AML-193 (cell line): Measurements from ENCODE around the gene NXPH1.

Experiments used
- DNase-seq, 2 experiments: peaks; one replicate each; lab custom pipeline; 2025; lab: John Stamatoyannopoulos, UW

The NXPH1 gene

DNA sequence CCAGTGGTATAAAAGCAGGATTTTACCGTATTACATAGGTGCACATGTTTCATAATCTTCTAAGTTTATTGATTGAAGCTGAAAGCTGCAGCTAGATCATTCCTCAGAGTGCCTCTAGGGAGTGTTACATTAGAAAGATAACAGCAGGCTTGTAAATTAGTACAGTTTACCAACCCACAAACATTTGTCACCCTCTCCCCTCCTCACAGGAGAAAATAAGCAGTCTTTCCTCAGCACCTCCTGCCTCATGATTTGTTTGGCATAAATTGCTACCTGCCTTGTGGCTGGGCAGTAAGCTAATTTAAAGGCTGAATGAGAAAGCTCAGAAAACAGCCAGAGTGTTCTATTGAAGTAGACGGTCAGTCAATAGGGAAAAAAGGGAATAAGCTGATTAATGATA, 74.2 kb downstream of the NXPH1 start:
- no peak for DNase-seq

DNA sequence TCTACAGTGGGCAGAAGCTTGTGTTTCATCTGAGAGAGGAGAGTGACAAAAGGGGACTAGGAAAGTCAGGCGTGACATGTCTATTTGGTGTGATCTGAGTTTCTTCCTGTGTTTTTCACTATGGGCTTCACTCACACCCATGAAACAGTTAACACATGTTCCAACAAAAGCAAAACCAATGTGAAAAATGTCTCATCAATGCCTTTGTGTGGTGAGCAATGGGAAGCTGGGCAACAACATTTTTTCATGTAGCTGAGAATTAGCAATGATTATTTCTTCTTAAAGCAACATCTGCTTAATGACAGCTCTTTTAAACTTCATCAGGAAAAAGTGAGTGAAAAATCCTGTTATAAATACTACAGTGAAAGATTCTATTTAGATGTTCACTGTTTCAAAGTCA, 76.2 kb downstream of the NXPH1 start:
- no peak for DNase-seq

DNA sequence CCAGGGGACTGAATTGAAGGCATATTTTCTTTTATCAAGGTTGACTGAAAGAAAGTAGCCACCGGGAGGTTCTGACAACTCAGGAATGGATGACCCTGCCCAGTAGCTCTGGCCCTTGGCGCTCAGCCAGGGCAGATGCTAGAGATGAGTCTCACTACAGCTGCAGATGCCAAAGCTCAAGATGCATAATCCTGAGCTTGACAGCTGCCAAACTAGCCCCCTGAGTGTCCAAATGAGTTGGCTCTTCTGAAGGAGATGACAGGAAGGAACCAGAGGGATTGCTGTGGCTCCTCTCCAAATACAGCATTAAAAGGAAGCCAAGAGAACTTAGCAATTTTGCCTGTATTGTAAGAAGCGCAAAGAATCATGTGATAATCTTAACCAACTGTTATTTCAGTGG, 78.4 kb downstream of the NXPH1 start:
- no peak for DNase-seq

DNA sequence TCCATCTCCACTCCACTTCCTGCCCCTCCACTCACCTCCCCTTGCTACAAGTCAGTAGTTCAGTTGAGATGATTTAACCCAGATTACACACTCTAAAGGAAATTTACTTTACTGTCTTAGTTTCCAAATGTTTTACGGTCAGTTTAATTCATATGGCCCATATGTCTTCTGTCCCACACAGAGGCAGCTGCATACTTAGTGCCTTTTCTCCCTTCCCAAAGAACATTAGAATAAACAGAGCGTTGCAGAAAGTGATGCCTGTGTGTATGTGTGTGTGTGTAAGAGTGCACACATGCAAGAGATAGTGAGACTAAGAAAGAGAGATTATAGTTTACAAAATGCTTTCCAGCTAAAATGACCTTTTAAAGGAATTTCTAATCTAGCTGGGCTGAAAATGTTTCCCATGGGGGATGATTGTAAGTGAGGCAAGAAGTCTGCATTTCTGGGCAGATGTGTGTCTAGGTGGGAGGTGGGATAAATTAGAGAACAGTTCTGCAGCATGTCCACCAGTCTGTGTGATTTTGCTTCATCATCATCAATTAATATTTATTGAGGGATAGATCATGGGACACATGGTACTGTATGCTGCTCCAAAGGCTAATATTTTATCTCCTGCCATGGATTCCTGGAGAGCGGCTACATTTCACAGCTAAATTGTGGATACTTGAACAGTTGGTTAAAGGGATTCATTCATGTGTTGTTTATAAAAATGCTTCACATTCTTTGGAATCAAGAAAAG, 81.5 kb downstream of the NXPH1 start:
- no peak for DNase-seq

DNA sequence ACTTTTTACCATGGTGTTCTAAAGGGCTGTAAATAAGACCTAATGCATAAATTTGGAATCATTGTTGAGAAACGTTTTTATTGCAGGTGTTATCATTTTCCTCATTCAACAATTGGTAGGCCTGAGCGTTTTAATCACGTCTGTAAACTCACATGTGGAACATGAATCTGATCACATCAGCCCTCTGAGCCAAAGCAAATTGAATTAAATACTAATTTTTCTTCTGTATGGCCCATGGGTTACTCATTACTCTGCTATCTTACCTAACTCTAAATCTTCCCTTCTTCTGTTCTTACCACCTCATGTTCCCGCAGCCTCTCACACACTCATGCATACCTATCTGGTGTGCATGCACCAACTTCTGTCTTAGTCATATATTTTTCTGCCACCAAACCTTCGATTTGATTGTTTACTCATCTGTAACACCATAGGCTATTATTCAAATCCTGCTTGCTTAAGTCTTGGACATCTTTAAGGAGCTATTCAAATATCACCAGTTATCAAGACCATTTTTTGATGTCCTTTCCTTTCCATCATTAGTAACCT, 82.3 kb downstream of the NXPH1 start:
- DNase-seq, result no peak

DNA sequence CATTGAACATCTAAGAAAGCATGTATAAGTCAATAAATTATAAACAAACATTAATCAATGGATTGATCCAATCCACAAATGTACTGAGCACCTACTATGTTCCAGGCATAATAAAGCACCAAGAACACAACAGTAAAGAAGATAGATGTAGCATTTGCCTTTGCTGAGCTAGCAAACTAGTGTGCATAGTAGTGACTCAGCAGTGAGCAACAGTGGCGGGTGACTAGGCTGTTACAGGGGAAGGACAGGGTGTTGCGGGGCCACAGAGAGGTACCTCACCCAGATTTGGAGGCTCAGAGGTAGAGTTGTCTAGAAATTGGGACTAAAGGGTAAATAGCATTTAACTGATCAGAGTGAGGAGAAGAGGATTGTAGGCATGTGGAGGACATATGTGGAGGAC, 83.6 kb downstream of the NXPH1 start:
- no peak for DNase-seq

DNA sequence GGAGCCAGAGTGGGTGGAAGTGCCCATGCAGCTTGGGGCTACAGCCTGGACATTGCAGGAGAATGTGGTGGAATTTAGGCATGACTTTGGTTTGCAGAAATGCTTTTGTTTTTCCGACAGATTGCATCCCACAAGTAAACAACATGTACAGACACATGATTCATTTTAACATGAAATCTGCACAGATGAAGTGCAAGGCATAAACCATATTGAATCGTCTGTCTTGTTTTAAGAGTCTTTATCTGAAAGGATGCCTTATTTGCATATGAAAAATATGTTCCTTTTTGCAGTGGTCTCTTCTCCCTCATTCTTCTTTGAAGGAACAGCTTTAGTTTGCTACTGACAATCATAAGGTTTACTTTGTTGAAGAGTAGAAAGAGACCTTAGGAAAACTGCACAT, 94.9 kb downstream of the NXPH1 start:
- no peak for DNase-seq

DNA sequence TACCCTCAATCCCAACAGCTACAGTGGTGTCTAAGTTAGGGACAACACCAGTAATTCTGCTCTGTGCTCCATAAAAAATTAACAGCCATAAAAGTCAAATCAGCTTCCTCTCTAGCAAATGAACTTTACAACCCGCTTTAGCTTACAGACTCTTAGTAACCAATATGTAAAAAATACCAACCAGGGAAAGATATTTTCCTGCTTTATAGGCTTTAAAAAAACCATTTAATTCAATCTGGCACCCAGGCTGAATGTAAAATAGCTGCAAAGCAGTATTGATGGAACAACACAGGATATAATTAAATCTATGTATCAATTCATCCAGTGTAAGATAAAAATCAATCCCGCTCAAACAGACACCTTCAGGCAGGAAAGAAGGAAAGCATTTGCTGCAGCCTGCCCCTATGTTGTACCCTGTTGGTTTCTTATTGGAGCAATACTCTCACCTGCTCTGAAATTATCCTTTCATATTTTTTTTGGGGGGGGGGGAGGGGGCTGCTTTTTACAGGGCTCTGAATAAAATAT, 98.6 kb downstream of the NXPH1 start:
- no peak for DNase-seq

DNA sequence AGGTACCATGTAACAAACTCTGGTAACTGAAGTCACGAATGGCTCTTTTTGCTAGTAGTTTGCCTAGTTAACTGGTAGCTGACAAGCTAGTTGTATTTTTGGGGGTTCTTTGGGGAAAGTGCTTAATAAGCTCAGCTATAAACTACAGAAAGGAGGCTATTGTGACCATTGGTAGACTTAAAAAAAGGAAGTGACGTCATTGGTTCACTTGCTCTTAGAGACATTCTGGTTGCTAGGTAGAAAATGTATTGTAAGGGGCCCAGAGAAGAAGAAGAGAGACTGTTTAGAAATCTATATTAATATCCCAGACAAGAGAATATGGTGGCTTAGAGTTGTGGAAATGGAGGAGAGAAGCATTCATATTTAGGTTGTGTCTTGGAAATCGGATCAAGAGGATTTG, 103.0 kb downstream of the NXPH1 start:
- no peak for DNase-seq

DNA sequence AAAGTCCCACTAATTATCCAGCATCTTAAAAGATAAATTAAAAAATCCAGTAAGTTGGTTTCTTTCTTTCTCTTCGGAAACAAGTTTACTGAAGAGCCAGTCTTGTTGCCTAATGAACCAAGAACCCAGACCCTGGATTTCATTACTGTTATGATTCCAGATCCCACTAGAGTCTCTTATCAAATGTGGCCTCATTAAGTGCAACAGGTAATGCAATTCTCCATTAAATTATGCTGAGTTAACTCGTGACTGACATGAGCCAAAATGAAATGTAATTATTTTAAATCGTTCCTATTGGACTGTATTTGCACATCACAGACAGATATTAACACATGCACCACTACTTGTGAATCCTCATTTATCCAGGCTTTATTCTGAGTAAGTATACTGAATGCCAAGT, 115.6 kb downstream of the NXPH1 start:
- no peak for DNase-seq

DNA sequence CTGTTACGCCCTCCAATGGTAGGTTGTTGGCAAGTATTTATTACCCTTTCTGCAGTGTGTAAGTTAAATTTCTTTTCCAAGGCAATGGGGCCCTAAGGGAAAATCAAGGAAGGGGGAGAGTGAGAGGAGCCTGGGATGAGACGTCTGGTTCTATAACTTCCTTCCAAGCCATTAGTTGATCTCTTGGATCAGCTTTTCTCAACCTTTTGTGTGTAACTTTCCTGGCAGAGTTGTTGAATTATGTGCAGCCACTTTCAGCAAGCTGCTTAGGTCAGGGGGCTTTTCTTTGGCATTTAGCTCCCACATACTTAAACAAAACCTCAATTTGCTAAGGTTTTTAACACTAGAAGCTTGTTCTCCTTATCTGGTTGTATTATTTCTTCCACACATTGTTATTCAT, 127.1 kb downstream of the NXPH1 start:
- DNase-seq, result no peak

DNA sequence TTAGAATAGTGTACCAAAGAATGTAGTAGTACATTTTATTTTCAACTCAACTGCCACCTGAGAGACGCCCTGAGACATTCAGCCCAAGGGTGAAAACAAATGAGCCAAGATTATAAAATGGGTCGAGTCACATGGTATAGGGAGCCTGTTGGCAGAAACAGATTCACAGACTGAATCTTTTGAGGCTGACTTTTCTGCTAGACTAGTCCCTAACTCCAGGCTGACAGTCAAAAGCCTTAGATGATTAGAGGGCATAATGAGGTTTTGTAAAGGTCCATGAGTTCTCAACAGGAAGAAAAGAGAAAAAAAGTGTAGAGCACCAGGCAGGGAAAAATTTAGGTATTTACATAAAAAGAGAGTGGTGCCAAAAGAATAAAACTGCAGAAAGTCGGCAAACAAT, 128.0 kb downstream of the NXPH1 start:
- no peak for DNase-seq

DNA sequence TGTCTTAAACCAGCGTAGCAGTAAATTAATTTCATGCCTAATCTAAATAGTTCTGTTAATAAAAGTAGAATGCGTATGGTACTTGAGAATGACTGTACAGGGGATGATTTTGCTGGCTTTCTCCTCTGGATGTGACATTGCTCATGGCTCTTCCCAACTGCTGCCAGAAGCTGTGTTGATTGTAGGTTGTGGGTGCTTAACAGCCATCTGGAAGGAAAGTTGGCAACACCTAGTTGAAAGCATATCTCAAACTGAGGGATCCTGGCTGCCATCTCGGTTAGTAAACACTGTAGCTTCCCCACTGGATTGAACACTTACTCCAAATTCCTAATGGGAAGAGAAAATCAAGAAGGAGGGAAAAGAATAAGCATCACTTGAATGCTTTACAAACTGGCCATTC, 130.9 kb downstream of the NXPH1 start:
- DNase-seq, result no peak

DNA sequence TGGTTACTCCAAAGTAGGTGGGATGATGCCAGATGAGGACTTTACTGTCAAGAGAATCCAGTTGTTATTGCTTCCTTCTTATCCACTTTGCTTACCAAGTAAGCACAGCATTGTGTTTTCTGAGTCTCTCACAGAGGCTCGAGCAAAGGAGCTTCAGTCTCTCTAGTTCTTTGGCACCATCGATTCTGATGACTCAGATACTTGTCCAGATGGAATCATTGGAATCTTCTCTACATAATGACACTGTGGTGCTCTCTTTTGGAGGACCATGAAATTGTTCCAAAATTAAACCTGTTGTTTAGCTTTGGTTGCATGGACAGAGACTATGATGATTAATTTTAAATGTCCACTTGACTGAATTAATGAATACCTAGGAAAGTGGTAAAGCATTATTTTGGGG, 132.6 kb downstream of the NXPH1 start:
- DNase-seq, result no peak

DNA sequence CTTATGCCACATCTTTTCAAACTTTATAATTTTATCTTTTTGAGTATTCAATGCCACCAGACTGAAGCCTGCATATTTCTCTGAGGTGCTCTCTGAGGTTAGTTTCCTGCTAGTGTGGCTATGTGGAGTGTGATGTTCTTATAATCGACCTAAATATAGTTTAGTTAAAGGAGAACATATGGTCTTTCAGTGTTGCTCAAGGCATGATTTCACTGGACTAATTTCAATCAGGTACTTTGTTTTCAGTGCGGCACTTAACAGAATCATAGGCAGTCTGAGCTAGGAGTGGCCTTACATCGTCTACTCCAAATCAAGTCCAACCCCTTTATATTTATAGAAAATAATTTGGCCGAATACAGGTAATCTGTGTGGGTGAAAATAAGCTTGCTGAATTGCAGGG, 134.2 kb downstream of the NXPH1 start:
- no peak for DNase-seq

DNA sequence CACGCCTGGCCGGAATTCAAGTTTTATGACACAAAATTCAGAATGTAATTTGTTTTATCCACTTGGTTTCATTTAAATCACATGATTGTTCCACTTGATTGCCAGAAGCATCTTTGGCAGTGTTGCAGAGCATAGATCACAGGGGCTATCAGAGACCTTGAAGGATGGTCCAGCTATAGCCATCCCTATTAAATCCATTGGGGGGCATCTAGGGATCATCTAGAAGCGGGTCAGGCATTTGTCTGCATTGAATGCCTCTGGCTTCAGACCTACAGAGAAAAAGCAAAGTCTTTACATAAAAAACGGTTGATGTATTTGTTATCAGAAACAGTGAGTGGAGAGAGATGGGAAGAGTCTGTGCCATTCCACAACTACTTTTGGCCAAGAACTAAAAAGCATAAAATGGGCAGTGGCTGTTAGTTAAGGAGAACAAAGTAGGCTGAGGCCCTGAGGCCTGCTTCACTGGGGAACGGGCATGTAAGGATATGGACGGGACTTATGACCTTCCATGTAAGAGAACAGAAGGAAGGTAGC, 146.3 kb downstream of the NXPH1 start:
- no peak for DNase-seq

DNA sequence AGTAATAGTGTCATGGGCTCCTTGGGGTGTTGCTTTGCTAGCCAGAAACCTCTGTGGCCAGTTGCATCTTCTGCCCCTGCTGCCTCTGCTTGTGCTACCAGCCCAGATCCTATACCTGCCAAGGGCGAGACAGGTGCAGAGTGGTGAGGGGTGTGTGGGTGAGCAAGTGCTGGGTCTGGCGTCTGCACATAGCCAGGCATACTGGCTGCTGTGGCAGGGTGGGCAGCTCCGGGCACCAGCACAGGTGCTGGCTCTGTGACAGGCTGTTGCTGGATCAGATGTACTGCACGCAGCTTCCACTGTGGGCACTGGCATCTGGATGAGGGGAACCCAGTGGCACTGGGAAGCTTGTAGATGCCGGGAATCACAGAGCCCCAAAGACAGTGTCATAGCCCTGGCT, 148.4 kb downstream of the NXPH1 start:
- no peak for DNase-seq

DNA sequence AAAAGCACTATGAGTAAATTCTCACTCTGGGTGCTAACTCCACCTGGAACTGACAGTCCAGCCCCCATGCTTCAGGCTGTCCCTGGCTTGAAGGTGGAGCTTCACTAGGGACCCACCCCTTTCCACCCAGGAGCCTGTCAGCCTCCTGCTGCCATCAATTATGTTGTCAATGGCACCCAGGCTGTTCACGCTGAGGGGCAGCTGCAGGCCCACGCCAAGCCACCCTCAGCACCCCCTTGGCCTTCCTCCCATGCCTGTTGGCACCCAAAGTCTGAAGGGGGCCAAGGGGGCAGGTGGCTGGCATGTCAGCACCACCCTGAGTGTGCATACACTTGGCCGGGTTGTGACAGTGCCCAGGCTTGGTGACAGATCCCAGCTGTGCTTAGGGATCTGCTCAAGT, 149.3 kb downstream of the NXPH1 start:
- DNase-seq, result no peak

DNA sequence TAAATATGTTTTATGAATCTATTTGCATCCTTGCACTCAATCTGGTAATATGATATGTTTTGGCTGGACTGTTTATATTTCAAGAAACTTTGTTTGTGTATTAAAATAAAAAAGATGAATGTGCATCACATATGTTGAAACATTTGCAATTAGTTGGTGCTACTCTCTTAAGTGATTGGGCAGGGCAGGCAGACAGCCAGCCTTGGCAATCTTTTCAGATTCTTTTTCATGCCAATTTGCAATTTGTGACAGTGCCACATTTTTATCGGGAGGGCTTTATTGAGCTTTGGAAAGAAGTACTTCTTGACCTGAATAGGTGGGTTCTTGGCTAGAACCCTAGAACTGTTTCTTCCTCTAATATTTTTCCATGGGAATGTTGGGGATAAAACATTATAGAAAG, 152.2 kb downstream of the NXPH1 start:
- DNase-seq, result no peak

DNA sequence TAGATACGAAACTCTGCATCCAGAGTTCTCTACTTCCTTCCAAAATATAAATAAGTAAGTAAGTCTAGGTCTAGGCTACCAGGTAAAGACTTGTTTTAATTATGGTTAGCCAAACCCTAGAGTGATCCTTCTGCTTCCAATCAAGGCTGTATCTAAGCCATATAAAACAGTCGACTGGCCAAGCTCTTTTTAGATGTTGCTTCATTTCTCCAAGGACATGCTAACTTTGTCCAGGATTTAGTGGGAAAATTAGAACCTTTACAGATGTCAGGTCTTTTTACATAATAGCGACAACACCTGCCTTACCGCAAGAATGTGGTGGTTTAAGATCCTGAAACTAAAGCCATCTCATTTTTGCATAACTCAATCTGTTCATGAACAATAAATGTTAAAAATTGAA, 156.8 kb downstream of the NXPH1 start:
- DNase-seq, result no peak

DNA sequence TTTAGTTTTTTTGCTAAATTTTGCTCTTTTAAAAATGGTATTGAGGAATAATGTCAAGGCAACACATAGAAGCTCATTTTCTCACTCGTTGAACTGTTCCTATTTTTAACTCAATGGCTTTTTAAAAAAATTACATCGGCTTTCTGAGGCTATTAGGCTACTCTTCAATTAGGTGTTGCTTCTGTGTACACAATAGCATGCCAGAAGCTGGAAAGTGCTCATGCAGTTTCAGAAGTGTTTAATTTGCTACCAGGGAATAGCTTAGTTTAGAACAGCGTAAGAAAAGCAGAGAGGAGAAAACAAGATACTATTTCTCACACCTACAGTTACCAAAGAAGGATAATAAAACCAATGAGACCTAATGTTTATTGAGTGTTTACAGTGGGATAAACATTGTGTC, 157.4 kb downstream of the NXPH1 start:
- DNase-seq, result no peak

DNA sequence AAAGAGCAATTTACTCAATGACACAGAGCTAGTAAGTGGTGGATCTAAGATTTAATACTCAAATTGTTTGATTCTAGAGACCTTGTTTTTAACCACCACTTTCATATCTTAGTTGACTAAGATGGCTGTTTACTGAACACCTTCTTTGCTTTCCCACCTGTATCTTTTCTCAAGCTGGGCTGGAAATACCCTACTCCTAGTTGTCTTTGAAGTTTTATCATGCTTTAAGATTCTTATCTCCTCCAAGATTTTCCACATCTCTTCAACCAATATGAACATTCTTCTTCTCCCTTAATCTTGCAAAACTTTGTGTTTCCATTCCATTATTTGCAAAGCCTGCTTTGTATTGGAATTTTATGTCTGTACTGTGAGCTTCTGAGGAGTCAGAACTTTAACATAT, 157.9 kb downstream of the NXPH1 start:
- DNase-seq, result no peak

DNA sequence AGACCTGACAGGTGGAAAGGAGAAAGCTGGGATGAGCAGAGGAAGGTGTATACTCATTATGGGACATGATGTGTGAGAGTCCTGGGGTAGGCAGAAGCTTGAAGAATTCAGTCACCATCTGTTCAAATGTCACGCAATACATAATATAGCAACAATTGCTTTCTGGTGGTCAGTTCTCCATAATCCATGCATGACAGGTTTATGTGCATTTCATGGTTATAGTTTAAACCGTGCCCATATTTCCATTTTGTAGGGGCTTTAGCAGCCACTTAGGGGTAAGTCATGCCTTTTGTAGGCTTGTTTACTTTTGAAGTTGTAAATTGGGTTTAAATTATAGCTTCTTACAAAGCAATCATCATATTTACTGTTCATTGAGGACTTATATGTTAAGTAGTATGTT, 158.8 kb downstream of the NXPH1 start:
- DNase-seq, result no peak

DNA sequence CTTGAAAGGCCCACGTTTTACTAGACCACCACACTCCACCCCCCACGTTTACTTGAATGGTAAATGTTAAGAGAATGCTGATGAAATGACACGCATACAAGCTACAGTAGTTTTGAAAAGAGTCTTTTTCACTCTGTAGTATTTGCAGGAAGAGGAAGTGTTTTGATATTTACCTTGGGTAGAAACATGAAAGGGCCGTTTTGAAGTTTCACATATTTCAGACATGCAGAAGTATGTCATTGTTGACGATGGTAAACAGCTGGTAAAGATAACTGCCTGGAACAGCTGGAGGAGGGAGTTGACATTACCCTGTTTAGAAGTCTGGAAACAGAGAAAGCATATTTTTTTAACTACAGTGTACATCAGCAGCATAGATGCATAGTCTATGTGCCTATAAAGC, 160.7 kb downstream of the NXPH1 start:
- DNase-seq, result no peak
